ENCODE measurements around the gene PDK2. TPM values are rescaled to one million over a fixed set of nuclear protein-coding genes. Genes with fewer than 3 reads are reported as not detected.

The PDK2 gene
- total RNA-seq, 1 donor from 2014 or later: 44.6 TPM

DNA sequence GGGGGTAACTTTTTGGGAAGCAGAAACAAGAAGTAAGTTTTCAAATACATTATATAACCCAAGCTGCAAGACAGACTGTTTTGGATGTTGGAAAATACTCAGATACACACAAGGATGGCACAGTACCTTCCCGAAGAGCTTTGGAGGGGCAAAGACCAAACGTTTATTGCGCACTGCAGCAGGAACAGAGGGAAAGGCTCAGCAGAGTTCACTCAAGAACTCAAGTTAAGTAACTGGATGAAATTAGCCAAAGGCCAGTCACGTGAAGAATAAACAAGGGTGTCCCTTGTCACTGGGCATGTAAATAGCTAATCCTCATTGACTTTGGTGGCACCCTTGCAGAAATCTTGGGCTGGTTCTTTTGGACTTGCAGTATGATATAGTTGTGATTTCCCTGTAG is 2.8 kb downstream of the PDK2 start:
- Mint-ChIP-seq H3K9me3 (no peaks in the 10 kb centered on the region), H3K27me3 (ENCODE audit: low read depth) (no peaks in the 10 kb centered on the region), H3K4me3 (no peak overlapping the region), H3K36me3 (peaks cover 7% of the 10 kb centered on the region), H3K4me1 (peaks cover 33% of the 10 kb centered on the region), H3K27ac (no peak overlapping the region)
- no peak for DNase-seq (ENCODE audit: low spot score in 2 of 2, unreplicated experiment in 2 of 2)
- TF ChIP-seq, protein P1, sequence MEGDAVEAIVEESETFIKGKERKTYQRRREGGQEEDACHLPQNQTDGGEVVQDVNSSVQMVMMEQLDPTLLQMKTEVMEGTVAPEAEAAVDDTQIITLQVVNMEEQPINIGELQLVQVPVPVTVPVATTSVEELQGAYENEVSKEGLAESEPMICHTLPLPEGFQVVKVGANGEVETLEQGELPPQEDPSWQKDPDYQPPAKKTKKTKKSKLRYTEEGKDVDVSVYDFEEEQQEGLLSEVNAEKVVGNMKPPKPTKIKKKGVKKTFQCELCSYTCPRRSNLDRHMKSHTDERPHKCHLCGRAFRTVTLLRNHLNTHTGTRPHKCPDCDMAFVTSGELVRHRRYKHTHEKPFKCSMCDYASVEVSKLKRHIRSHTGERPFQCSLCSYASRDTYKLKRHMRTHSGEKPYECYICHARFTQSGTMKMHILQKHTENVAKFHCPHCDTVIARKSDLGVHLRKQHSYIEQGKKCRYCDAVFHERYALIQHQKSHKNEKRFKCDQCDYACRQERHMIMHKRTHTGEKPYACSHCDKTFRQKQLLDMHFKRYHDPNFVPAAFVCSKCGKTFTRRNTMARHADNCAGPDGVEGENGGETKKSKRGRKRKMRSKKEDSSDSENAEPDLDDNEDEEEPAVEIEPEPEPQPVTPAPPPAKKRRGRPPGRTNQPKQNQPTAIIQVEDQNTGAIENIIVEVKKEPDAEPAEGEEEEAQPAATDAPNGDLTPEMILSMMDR (IDR thresholded peaks at IDR 0.05; ENCODE audit: unreplicated experiment): no peak

DNA sequence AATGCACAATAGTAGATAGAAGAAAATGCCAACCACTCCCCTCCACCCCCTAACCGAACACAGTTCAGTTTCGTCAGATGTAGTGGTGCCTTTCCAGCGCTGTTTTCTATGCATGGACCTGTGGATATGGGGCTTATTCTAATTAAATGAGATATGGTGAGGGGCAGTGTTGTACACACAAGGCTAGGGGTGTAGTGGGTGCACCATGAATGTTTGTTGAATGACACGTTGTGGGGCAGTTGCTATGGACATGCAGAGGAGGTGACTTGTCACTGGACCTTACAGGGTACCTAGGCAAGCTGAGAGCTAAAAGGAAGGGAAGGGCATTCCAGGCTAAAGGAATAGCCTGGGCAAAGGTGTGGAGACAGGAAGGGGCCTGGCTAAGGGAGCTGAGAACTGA is 3.4 kb downstream of the PDK2 start:
- Mint-ChIP-seq H3K4me3 (no peak overlapping the region), H3K27ac (no peak overlapping the region), H3K36me3 (peaks cover 7% of the 10 kb centered on the region), H3K9me3 (no peaks in the 10 kb centered on the region), H3K4me1 (peaks cover 33% of the 10 kb centered on the region), H3K27me3 (ENCODE audit: low read depth) (no peaks in the 10 kb centered on the region)
- DNase-seq (ENCODE audit: low spot score in 2 of 2, unreplicated experiment in 2 of 2): no peak
- TF ChIP-seq, protein P1 (IDR thresholded peaks at IDR 0.05; ENCODE audit: unreplicated experiment): no peak

DNA sequence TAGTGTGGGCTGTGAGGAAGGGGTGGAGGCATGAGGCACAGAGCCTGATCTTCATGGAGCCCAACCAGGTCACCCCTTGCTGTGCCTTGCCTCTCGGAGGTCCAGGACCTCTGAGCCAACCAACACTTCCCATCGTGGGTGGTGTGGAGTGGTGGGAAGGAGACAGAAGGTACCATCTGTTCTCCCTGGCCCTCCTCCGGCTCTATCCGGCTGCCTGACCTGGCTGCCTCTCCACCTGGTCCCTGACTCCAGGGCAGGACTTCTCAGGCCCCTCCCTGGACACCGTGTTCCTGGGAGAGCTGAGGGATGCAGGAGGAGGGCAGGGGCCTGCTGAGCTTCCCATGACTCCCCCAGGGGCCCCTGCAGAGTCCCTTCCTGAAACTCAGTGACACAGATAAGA is 3.9 kb downstream of the PDK2 start:
- Mint-ChIP-seq H3K27me3 (ENCODE audit: low read depth) (no peaks in the 10 kb centered on the region), H3K4me1 (peaks cover 33% of the 10 kb centered on the region), H3K36me3 (peaks cover 7% of the 10 kb centered on the region), H3K27ac (no peak overlapping the region), H3K4me3 (no peak overlapping the region), H3K9me3 (no peaks in the 10 kb centered on the region)
- TF ChIP-seq, protein P1 (IDR thresholded peaks at IDR 0.05; ENCODE audit: unreplicated experiment): no peak
- DNase-seq (ENCODE audit: low spot score in 2 of 2, unreplicated experiment in 2 of 2): no peak

DNA sequence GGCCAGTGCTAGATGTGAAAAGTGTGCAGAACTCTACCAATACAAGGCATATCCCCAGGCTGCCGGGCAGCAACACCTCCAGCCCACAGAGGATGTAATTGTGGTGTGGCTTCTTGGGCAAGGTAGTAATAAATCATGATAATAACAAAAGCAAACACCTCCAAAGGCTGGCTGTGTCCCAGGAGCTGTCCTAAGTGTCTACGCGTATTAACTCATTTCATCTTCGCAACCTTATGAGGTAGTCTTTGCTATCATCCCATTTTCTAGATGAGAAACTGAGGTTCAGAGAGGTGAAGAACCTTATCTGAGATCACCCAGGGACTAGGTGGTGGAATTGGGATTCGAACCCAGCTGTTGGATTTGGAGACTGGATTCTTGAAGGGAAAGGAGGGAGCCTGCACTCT is 5.3 kb downstream of the PDK2 start:
- Mint-ChIP-seq H3K4me1 (peaks cover 29% of the 10 kb centered on the region), H3K4me3 (no peak overlapping the region), H3K27me3 (ENCODE audit: low read depth) (no peaks in the 10 kb centered on the region), H3K36me3 (peaks cover 10% of the 10 kb centered on the region), H3K27ac (no peak overlapping the region), H3K9me3 (no peaks in the 10 kb centered on the region)
- no peak for DNase-seq (ENCODE audit: low spot score in 2 of 2, unreplicated experiment in 2 of 2)
- TF ChIP-seq, protein P1 (IDR thresholded peaks at IDR 0.05; ENCODE audit: unreplicated experiment): no peak

DNA sequence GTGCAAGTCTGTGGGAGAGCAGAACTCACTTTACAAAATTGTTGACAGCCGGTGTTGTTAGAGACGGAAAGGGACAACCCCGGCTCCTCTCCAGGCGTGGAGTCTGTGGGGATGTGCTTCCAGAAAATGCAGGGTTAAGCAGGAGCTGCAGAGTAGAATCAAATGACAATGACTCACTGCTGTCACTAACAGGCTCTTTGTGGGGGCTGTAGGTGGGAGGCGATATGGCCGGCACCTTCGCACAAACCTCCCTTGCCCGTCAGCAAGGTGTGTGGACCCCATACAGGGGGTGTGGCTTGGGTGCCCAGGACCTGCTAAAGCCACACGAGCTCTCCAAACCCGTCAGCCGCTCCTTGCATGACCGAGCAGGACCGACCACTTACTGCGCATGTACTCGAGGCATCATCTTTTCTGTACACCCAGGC is 5.8 kb downstream of the PDK2 start:
- peaks cover 25% of the 10 kb centered on the region for H3K4me1 Mint-ChIP-seq
- peaks cover 12% of the 10 kb centered on the region for H3K36me3 Mint-ChIP-seq
- H3K4me3 Mint-ChIP-seq: peak overlapping the region; percentile 8

More for the DNA sequence above, 5.8 kb downstream of the PDK2 start:
- TF ChIP-seq, protein P1 (IDR thresholded peaks at IDR 0.05; ENCODE audit: unreplicated experiment): no peak
- no peak for DNase-seq (ENCODE audit: low spot score in 2 of 2, unreplicated experiment in 2 of 2)
- Mint-ChIP-seq H3K27me3 (ENCODE audit: low read depth) (no peaks in the 10 kb centered on the region), H3K9me3 (no peaks in the 10 kb centered on the region), H3K27ac (peak overlapping the region; percentile 73)

Data from mesothelial cell of epicardium (in vitro differentiated cells).